WI38 (cell line): ENCODE results near the gene NSA2.

Experiments used
- H3K4me3 ChIP-seq: 2 replicates; pipeline ENCODE4 v1.5.1; 2011; ENCODE audit warnings: low read depth, mild to moderate bottlenecking, control low read depth, low read length
- TF ChIP-seq, protein P1 (sequence below): IDR thresholded peaks from 2 replicates; pipeline ENCODE4 v1.5.1; 2012; ENCODE audit warnings: low read depth, mild to moderate bottlenecking, control low read depth, low read length

The NSA2 gene

DNA sequence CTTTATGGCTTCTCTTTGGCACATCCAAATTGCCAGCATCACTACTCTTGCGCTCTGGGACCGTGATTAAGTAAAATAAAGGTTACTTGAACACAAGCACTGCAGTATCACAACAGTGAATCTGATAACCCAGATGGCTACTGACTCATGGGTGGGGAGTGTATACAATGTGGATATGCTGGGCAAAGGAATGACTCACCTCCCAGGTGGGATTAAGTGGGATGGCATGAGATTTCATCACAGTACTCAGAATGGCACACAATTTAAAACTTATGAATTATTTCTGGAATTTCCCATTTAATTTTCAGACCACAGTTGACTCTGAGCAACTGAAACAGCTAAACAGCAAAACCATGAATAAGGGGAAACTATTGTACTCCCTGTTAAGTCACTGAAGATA is 4.5 kb upstream of the NSA2 start:
- no peak overlapping the region for H3K4me3 ChIP-seq
- TF ChIP-seq, protein P1, sequence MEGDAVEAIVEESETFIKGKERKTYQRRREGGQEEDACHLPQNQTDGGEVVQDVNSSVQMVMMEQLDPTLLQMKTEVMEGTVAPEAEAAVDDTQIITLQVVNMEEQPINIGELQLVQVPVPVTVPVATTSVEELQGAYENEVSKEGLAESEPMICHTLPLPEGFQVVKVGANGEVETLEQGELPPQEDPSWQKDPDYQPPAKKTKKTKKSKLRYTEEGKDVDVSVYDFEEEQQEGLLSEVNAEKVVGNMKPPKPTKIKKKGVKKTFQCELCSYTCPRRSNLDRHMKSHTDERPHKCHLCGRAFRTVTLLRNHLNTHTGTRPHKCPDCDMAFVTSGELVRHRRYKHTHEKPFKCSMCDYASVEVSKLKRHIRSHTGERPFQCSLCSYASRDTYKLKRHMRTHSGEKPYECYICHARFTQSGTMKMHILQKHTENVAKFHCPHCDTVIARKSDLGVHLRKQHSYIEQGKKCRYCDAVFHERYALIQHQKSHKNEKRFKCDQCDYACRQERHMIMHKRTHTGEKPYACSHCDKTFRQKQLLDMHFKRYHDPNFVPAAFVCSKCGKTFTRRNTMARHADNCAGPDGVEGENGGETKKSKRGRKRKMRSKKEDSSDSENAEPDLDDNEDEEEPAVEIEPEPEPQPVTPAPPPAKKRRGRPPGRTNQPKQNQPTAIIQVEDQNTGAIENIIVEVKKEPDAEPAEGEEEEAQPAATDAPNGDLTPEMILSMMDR: no peak

DNA sequence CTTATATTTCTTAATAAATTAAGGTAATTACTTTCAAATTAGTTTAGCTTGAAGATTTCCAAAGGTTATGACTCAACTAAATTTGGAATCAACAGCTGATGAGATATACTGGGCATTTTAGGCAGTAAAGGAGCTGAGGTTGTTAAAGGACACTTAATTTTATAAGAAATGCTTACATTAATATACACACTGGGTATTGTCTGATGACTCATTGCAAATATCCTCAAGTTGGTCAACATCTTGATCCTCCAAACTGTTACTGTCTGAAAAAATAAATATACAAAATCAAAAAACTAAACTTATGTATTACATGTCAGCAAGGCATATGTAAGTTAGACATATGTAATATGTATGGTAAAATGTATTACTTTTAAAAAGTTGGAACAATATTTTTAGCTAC is 3.5 kb upstream of the NSA2 start:
- H3K4me3 ChIP-seq: no peak overlapping the region
- TF ChIP-seq, protein P1: no peak

DNA sequence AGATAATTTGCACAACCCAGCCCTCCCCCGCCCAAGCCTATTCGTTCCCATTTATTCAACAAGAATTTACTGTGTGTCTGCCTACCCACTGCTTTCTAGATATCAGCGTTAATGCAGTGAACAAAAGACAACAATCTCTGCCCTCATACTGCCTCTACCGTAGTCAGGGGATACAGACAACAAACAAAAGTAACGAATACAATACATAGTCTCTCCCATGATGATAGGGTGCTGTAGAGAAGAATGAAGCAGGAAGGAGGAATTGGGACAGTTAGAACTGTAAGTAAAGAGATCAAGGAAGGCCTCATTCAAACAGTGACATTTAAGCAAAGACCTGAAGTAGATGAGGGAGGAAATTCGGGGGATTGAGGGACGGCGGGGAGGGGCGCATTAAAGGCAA is 1.8 kb upstream of the NSA2 start:
- no peak overlapping the region for H3K4me3 ChIP-seq
- TF ChIP-seq, protein P1: no peak

DNA sequence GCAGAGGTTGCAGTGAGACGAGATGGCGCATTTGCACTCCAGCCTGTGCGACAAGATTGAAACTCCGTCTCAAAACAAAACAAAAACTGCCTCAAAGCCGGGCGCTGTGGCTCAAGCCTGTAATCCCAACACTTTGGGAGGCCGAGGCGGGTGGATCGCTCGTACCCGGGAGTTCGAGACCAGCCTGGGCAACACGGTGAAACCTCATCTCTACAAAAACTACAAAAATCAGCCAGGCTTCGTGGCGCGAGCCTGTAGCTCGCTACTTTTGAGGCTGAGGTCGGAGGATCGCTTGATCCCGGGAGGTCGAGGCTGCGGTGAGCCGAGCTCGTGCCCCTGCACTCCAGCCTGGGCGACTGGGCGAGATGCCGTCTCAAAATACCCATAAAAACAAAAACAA is 1.1 kb upstream of the NSA2 start:
- peak overlapping the region; percentile 92 for H3K4me3 ChIP-seq
- TF ChIP-seq, protein P1: no peak

DNA sequence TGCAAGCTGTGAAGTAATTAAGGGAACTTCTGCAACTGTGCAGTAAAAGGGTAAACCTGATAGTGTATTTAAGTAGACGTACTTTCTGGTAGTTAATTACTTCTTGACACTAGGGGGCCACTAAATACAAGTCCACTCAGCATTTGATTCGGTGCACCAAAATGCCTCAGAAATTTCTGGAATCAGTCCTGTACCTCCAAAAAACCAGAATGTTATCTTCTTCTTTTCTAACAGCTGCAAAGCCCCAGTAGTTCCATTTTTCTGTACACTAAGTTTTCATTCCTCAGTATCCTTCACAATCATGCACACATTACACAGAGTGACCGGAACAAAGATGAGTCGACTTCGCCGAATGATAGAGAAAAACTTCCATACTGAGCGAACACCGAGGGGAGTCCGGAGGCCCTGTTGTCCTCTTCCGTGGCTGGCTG is 616 bp upstream of the NSA2 start:
- TF ChIP-seq, protein P1: peak; percentile 5; the same call in 1 of the 2 replicates
- H3K4me3 ChIP-seq: peak overlapping the region; percentile 92

DNA sequence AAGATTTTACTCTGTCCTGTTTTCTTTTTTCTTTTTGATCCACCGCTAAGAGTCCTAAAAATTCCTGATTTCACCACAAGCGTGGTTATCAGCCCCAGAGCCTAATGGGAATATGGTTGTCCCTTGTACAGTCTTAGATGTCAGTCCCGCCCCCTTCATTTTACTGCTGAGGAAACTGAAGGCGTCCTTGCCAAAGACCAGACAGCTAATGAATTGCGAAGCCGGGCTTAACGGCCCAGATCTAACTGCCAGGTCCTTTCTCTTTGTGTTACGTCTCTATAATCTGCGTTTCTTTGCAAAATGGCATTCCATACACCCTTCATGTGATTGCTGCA is 497 bp downstream of the NSA2 start:
- TF ChIP-seq, protein P1: no peak
- peak overlapping the region; percentile 92 for H3K4me3 ChIP-seq

DNA sequence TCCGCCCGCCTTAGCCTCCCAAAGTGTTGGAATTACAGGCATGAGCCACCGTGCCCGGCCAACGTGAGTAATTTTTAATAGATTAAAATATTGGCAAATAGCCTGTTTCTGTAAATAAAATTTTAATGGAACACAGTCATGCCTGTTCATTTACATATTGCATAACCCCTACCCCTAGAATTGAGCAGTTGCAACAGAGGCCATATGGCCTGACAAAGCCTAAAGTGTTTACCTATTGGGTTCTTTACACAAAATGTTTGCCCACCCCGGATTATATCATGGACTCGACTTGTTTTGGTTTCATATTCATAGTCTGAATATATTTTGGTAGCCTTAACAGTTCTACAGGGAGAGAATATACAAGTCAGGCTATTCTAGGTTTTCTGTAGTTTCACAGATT is 5.3 kb downstream of the NSA2 start:
- H3K4me3 ChIP-seq: no peak overlapping the region
- TF ChIP-seq, protein P1: no peak

DNA sequence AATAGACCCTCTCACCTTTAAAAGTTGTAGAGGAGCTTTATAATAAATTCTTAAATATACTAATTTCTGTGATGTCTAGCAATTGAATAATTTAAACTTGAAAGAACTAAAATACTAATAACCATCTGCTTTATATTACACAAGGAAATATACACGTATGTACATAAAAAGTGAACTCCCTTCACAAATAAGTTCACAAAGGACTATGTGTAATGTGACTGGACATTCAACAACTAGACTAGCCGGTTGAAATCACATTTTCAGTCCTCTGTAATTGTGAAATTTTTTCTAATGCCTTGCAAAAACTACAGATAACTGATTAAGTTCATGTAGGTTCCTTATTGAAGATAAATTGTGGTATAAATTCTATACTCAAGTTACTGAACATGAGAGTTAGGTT is 11.6 kb downstream of the NSA2 start:
- TF ChIP-seq, protein P1: no peak
- no peak overlapping the region for H3K4me3 ChIP-seq
